IPS DF 4.7 (cell line): ENCODE measurements around the gene FLOT2.
"Not testable (repeated sequence)": the region's sequence is repeated elsewhere in the genome, so short reads cannot be mapped to it uniquely, and the experiment has no call there.

Source experiments
- DNase-seq: peaks from one replicate; pipeline ENCODE4 v3.0.0-alpha.2; 2013; ENCODE audit warnings: low spot score; ENCODE audit errors: extremely low read depth

The FLOT2 gene

GRCh38 chr17:28896884-28897768 lies at the start of gene FLOT2:
FLOT2 (minus strand) TSS chr17:28897733; CDS start chr17:28897574, 159 bp downstream.
- no peak for DNase-seq

GRCh38 chr17:28946239-28946638 lies 48.7 kb upstream of the FLOT2 start:
- DNase-seq: no peak

DNA sequence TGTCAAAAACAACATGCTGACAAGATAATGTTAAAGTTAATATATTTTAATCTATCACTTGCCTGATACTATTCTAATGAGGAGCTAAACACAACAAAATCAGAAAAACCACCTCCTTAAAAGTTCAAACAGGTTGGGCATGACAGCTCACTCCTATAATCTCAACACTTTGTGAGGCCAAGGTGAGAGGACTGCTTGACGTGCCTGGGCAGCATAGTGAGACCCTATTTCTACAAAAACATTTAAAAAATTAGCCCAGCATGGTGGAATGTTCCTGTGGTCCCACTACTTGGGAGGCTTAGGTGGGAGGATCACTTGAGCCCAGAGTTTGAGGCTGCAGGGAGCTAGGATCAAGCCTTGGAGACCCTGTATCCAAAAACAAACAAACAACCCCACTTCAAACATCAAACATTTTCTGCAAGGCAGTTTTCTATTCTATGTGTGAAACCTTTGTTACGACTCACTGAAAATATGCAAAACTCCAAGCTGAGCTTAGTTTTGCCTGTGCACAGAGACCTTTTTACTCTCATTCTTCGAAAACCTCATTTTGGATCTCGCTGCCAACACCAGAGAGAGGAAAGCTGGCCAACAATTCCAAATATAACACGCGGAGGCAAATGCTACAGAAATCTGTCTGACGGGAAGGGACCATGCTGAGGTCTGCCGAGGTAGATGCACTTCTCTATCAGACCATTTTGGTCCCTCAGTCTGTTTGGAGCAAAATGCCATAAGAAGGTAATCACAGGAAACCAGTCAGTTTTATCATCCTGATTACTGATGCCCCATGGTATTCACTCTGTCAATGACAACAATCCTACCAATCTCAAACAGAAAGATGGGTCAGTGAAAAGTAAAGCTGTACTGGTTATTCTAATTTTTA lies 47.6 kb upstream of the FLOT2 start:
- DNase-seq: no peak

DNA sequence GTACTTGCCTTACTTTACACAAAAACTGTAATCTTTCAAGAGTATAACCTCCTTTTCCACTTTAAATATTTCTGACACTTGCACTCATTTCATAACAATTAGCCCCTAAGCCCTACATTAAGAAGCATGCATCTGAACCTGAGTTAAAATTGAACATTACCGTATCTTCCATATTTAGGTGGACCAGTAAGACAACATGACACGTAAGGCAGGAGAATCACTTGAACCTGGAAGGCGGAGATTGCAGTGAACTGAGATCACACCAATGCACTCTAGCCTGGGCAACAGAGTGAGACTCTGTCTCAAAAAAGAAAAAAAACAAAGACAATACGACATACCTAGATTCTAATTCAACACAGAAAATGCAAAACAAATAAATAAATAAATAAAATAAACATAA lies 46.8 kb upstream of the FLOT2 start:
- no peak for DNase-seq

DNA sequence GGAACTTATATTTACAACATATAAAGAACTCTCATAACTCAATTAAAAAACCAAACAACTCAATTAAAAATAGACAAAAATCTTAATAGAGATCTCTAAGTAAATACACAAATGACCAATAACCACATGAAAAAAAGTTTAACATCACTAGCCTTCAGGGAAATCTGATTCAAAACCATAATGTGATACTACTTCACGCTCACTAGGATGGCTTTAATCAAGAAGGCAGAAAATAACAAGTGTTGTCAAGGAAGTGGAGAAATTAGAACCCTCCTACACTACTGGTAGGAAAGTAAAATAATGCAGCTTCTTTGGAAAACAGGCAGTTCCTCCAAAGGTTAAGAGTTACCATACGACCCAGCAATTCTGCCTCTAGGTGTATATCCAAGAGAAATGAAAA lies 45.4 kb upstream of the FLOT2 start:
- DNase-seq: no peak

DNA sequence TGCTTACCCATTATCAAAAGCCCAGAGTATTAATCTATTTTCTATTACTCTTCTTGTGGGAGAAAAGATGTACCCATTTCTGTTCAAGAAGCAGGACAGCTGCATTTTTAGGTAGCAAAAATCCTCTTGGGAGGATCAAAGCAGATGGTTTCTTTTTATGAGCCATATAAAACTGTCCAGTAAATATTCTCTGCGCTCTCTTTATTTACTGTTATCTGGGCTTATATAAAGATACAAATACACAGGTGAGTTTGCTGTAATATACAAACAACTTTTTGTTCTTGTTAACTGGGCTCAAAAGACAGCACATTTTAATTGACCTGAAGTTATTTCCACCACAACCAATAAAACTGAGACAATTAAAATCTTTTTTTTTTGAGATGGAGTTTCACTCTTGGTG lies 43.7 kb upstream of the FLOT2 start:
- DNase-seq: no peak

DNA sequence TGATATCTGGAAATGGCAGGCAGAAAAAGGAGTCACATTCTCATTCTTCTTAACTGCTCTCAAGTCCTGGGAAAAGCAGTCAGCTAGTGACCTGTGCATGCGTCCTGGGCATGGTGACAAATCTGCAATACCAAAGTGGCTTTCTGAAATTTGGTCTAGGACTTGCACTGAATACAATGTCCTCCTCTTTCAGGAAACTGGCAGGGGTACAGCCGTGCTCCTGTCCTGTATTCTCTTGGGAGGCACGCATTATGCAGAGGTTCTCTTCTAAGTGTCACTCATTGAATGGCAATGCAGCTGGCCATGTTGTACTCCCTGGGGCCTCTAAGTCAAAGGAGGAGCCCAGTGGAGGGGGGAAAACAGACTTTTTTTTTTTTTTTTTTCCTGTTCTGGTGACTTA lies 43.1 kb upstream of the FLOT2 start:
- DNase-seq: no peak

- DNase-seq: no peak
Measured at GRCh38 chr17:28940142-28940541, 42.6 kb upstream of the FLOT2 start.

DNA sequence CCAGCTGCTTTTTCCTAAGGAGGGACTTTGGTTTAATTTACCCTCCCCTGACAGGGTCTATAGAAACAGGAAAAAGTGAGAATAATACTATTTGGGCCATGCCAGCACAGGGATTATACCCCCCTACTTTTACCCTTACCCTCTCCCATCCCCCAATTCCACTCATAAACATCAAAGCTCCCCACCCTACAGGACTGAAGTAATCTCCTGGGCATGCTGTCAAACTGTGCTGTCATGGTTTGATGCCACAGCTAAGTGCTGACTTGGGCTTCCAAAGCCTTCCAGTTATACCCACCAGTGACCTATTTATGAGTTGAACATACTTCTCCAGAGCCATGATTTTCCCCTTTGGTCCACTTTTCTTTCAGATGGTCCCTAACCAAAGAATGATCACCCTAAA lies 41.0 kb upstream of the FLOT2 start:
- no peak for DNase-seq

DNA sequence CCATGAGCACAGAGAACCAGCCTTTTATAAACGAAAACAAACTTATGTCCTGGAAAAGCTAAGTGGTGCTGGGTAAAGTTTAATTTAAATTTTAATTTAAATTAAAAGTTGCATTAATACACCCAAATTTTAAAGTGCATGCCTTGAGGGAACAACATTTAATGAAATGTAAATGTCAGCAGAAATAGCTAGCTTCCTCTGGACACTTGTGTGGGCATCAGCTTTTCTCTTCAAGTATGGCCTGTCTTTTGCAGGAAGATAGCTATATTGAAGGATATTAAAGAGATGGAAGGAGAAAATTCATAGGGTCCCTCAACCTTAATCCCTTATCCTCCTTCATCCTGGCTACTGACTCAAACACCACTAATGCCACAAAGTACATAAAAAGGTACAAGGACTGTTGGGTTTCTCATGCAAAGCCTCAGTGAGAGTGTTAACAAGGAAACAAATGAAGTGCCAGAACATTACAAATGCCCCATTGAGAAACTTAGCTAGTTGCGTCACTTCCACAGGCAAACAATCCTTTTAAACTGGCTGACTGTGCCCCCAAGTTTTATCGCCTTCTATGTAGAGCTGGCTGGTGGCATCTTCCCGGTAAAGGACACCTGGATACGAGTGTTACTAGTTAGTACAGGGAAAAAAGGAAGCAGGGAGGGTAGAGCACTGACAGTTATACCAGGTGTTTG lies 39.7 kb upstream of the FLOT2 start:
- DNase-seq: no peak

DNA sequence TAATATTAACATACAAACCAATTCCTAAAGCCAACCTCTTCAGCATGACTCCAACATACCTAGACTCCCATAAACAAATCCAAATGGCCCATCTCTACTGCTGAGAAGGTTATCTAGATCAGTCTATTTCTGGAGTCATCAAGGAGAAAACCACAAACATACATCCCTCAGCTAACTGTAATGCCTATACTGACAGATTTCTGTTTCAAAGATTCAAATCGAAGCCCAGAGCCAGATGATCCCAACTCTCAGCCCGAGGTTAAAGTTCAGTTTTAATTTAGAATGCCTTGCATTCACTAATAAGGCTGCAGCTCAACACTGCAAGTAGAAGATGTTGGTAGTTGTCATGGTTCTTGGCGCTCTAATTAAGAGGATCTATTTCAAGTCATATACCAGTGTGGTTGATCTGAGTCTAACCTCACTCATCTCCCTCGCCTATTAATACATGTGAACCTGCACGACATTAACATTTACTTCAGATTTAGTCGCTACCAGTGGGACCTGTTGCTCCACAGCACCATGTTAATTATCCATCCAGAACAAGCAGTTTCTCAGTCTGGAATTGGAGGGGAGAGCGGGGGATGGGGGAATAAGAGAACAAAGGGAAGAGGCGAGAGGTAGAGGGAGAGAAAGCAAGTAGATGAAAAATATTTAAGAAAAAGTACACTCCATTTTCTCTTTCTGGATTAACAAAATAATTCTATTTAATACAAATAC lies 38.4 kb upstream of the FLOT2 start:
- no peak for DNase-seq

DNA sequence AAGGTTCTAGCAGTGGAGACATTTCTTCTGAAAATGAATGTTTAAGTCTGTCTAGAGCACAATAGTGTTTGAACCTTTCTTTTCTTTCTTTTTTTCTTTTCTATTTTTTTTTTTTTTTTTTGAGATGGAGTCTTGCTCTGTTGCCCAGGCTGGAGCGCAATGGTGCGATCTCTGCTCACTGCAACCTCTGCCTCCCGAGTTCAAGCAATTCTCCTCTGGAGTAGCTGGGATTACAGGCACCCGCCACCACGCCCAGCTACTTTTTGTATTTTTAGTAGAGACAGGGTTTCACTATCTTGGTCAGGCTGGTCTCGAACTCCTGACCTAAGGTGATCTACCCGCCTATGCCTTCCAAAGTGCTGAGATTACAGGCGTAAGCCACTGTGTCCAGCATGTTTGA lies 37.0 kb upstream of the FLOT2 start:
- not testable (repeated sequence) for DNase-seq

GRCh38 chr17:28929787-28930186 lies 32.3 kb upstream of the FLOT2 start:
- no peak for DNase-seq

DNA sequence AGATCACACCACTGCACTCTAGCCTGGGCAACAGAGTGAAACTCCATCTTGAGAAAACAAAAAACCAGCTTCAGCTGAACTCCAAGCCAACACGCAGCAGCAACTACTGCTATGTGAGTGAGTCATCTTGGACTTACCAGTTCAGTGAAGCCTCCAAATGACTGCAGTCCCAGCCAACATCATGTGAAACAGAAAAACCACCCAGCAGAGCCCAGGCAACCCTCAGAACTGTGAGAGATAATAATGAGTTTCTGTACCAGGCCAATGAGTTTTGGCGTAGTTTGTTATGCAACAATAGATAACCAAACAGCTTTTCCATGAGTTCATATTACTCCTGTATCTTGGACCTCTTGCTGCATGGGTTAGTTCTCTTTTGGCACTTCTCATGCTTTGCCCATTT lies 30.5 kb upstream of the FLOT2 start:
- DNase-seq: no peak

DNA sequence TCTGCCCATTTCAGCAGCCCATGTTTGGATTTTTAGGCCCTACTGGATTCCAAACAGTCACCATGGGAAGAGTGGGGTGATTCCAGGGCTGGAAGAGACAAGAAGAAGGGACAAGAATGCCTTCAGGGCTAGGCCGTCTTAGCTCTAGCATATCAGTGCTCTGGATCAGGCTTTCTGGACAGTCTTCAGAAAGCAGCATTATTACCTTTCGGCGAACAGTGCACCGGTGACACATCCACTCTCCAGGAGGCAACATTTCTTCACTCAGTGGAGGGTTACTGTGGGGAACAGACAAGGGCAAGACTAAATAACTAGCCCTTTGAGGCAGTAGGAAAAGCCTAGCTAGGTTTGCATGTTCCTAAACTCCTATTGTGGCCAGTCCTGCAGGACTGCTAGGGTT lies 29.3 kb upstream of the FLOT2 start:
- DNase-seq: no peak

GRCh38 chr17:28926366-28926765 lies 28.8 kb upstream of the FLOT2 start:
- no peak for DNase-seq

DNA sequence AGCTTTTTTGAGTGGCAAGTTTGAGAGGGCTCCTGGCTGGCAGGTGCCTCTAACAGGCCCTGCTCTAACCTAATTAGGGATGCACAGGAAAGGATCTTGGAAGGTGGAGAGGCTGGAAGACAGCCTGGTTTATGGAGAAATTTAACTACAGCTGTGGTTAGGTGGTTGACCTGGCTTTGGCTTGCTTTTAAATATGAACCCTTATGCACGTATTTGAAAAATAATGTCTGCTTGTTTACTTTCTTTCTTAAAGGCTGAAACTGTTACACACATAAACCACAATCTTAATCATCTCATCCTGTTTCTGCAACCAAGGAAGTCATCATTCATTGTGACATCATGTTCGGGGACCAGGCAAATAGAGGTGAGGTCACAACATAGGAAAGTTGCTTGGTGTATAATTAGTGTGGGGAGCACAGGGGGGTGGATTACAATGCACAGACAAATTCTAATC lies 28.4 kb upstream of the FLOT2 start:
- no peak for DNase-seq

DNA sequence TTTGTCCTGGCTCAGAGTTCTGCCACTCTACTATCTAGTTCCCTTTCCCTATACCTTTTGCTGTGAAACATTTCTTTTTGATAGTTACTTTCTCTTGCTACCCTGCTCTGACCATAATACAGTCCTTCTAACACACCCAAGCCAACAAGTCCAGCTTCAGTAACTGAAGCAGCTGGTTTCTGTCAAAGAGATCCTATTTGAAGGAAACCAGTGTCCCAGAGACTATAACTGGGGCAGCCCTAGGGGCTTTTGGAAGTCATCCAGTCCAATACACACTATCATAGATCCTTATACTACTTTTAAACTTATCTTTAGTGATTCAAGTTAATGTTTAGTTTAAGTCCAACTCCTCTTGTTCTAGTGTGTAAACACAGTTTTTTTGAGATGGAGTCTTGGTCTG lies 22.7 kb upstream of the FLOT2 start:
- no peak for DNase-seq

DNA sequence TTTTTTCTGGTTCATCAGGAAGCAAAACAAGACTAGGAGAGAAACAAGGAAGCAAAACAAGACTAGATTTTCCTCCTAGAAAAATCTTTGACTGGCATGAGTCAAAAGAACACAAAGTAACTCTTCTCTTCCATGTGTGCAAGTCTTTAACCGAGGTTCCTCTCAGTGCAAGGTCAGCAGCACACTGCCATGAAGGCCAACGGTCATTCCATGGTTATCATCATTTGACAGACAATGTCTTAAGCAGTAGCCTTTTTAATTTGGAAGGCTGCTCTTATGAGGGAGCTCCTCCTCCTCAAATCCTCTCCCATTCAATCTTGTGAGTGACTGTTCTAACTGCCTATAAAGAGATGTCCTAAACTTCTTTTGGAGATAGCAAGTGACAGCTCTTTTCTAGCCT lies 20.8 kb upstream of the FLOT2 start:
- no peak for DNase-seq

DNA sequence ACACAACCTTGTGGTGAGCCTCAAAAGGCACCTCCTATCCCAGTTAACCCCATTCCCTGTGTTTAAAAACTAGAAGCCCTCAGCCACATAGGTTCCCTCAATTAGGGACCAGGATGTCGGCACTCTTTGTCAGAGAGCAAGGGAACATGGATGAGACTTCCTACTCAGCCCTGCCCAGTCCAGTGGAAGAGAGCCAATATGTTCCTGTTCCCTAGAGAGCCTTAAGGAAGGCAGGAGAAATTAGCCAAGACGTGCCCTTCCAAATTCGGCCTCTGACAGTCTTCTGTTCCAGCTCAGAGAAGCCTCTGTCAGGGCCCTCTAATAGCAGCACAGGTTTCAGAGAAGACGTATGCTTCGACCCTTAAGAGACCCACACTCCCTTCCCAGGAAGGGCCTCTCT lies 19.9 kb upstream of the FLOT2 start:
- DNase-seq: no peak

- no peak for DNase-seq
Measured at GRCh38 chr17:28917029-28917428, 19.5 kb upstream of the FLOT2 start.
